Left ventricle myocardium inferior (tissue), 1 donor: Measurements from ENCODE around the gene DIPK1C. TPM values are rescaled to one million over a fixed set of nuclear protein-coding genes. Genes with fewer than 3 reads are reported as not detected.

Source experiments
- DNase-seq: peaks from one replicate; pipeline ENCODE4 v3.0.0-alpha.2; 2020
- H3K27ac ChIP-seq: fragments of 200-600 bp; replicated peaks from 2 replicates; pipeline ENCODE4 v1.8.0; 2021
- H3K27me3 ChIP-seq: fragments of 200-600 bp; 2 replicates; pipeline ENCODE4 v1.8.0; 2021; ENCODE audit warnings: low read depth
- H3K36me3 ChIP-seq: fragments of 200-600 bp; 2 replicates; pipeline ENCODE4 v1.8.0; 2021
- H3K4me1 ChIP-seq: fragments of 200-600 bp; 2 replicates; pipeline ENCODE4 v1.8.0; 2021
- H3K4me3 ChIP-seq: fragments of 200-600 bp; 2 replicates; pipeline ENCODE4 v1.8.0; 2021; ENCODE audit warnings: mild to moderate bottlenecking, moderate library complexity
- H3K9me3 ChIP-seq: fragments of 200-600 bp; replicated peaks from 2 replicates; pipeline ENCODE4 v1.8.0; 2021
- CTCF ChIP-seq: fragments of 200-600 bp; IDR thresholded peaks from 2 replicates; pipeline ENCODE4 v1.8.0; 2021; ENCODE audit warnings: antibody characterized with exemption, mild to moderate bottlenecking, borderline replicate concordance
- intact Hi-C: fragments of 100-400 bp; cut with micrococcal nuclease; formaldehyde crosslinking; loops from one replicate; pipeline ENCODE4 v1.11.0; 2022
- total RNA-seq: library from RNA; stranded (reverse); fragmentation: NEBNext Ultra II Directional; extraction: Animal tissue kit (Norgen Biotek cat#: 25700); gene quantifications from one replicate; pipeline ENCODE4 v1.2.1, GENCODE V29; 2021
- donor health status: DM: no; HTN: yes; CAD: no; lungs with severe emphysema.

DIPK1C gene
- total RNA-seq, 1 donor from 2014 or later, result 6.4 TPM

GRCh38 chr18:74414953-74415515, 42.1 kb downstream of the DIPK1C start:
- no peak for TF ChIP-seq CTCF
- intact Hi-C loops, result no loop called here
- Histone ChIP-seq H3K36me3 (no peaks in the 10 kb centered on the region), H3K4me3 (no peak overlapping the region), H3K27ac (peak overlapping the region; percentile 44), H3K27me3 (peaks cover 9% of the 10 kb centered on the region), H3K4me1 (peaks cover 8% of the 10 kb centered on the region), H3K9me3 (no peaks in the 10 kb centered on the region)
- DNase-seq, result peak; percentile 29

GRCh38 chr18:74413836-74414235, 43.3 kb downstream of the DIPK1C start:
- H3K36me3 ChIP-seq, result no peaks in the 10 kb centered on the region
- peaks cover 8% of the 10 kb centered on the region for H3K4me1 ChIP-seq
- H3K4me3 ChIP-seq, result no peak overlapping the region

GRCh38 chr18:74412116-74412880, 44.8 kb downstream of the DIPK1C start:
- DNase-seq, result no peak
- Histone ChIP-seq H3K27ac (no peak overlapping the region), H3K27me3 (peaks cover 9% of the 10 kb centered on the region), H3K36me3 (no peaks in the 10 kb centered on the region), H3K4me1 (no peaks in the 10 kb centered on the region), H3K9me3 (no peaks in the 10 kb centered on the region), H3K4me3 (no peak overlapping the region)
- TF ChIP-seq CTCF, result no peak
- intact Hi-C loops, result no loop called here

More at GRCh38 chr18:74413836-74414235, 43.3 kb downstream of the DIPK1C start:
- H3K27me3 ChIP-seq, result peaks cover 9% of the 10 kb centered on the region
- no peak for TF ChIP-seq CTCF
- no peak for DNase-seq
- H3K9me3 ChIP-seq, result no peaks in the 10 kb centered on the region
- intact Hi-C loops, result no loop called here
- H3K27ac ChIP-seq, result peak overlapping the region; percentile 44

- H3K27me3 ChIP-seq, result peaks cover 9% of the 10 kb centered on the region
These were observed 45.6 kb downstream of the DIPK1C start for GRCh38 chr18:74411475-74411874.

GRCh38 chr18:74410441-74410992, 46.6 kb downstream of the DIPK1C start:
- no peak for TF ChIP-seq CTCF
- intact Hi-C loops, result no loop called here
- Histone ChIP-seq H3K4me3 (no peak overlapping the region), H3K36me3 (no peaks in the 10 kb centered on the region), H3K4me1 (no peaks in the 10 kb centered on the region), H3K27ac (no peak overlapping the region), H3K27me3 (peaks cover 9% of the 10 kb centered on the region), H3K9me3 (no peaks in the 10 kb centered on the region)
- DNase-seq, result no peak

More at GRCh38 chr18:74411475-74411874, 45.6 kb downstream of the DIPK1C start:
- H3K4me3 ChIP-seq, result no peak overlapping the region
- DNase-seq, result no peak
- intact Hi-C loops, result no loop called here
- no peak overlapping the region for H3K27ac ChIP-seq
- no peaks in the 10 kb centered on the region for H3K36me3 ChIP-seq
- H3K4me1 ChIP-seq, result no peaks in the 10 kb centered on the region
- H3K9me3 ChIP-seq, result no peaks in the 10 kb centered on the region
- TF ChIP-seq CTCF, result no peak
